ENCODE results near the gene C3orf70. TPM values are rescaled to one million over a fixed set of nuclear protein-coding genes. Genes with fewer than 3 reads are reported as not detected.

Gene C3orf70
- total and polyA plus RNA-seq, 8 donors = 2.2 to 6.3 (median 4.6) TPM

DNA sequence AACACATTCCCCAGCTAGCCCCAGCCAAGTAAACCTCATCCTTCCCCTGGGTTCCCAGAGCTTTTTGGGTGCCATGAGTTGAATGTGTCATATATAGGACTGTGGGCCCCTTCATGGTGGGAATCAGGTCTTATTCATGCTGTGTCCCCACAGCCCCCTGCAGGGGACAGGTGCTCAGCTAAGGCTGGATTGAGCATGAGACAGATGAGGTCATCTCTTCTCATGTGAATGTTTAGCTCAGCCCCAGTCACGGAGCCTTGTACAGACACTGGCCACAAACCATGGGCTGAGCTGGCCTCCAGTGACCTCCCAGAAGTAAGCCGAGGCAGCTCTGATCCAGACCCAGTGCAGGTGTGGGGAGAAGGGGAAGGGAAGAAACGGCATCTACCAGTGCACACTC is 70.7 kb downstream of the C3orf70 start:
- no peak for ATAC-seq
- no peak overlapping the region for H3K4me3 ChIP-seq

DNA sequence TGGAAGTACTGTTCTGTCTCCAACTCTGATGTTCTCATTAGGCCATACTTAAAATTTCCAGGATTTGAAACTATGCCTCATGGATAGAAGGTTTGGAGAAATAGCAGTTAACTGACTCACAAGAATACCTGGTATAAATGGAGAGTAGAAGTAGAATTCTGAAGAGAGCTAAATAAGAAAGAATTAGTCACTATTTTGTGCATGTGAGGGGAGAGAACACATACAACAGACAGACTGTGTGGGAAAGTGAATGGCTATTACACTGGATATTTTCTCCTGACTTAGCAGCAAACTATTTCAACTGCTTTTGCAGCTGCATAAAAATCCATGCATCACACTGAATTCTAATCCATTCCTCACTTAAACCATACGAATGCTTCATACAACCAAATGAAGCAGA is 71.3 kb downstream of the C3orf70 start:
- no peak overlapping the region for H3K27ac ChIP-seq
- TF ChIP-seq, protein P1, sequence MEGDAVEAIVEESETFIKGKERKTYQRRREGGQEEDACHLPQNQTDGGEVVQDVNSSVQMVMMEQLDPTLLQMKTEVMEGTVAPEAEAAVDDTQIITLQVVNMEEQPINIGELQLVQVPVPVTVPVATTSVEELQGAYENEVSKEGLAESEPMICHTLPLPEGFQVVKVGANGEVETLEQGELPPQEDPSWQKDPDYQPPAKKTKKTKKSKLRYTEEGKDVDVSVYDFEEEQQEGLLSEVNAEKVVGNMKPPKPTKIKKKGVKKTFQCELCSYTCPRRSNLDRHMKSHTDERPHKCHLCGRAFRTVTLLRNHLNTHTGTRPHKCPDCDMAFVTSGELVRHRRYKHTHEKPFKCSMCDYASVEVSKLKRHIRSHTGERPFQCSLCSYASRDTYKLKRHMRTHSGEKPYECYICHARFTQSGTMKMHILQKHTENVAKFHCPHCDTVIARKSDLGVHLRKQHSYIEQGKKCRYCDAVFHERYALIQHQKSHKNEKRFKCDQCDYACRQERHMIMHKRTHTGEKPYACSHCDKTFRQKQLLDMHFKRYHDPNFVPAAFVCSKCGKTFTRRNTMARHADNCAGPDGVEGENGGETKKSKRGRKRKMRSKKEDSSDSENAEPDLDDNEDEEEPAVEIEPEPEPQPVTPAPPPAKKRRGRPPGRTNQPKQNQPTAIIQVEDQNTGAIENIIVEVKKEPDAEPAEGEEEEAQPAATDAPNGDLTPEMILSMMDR (IDR thresholded peaks at IDR 0.05) = no peak
- H3K36me3 ChIP-seq = no peaks in the 10 kb centered on the region
- no peak overlapping the region for H3K4me3 ChIP-seq
- no peaks in the 10 kb centered on the region for H3K9me3 ChIP-seq
- no peaks in the 10 kb centered on the region for H3K4me1 ChIP-seq
- intact Hi-C loops (cut with DNase I) = no loop called here
- ATAC-seq (no peak), DNase-seq (no peak)
- H3K27me3 ChIP-seq = no peaks in the 10 kb centered on the region

More for the DNA sequence above, 70.7 kb downstream of the C3orf70 start:
- intact Hi-C loops (cut with DNase I) = no loop called here
- no peaks in the 10 kb centered on the region for H3K27me3 ChIP-seq
- no peak for DNase-seq
- H3K36me3 ChIP-seq = no peaks in the 10 kb centered on the region
- no peak overlapping the region for H3K27ac ChIP-seq
- no peaks in the 10 kb centered on the region for H3K9me3 ChIP-seq
- TF ChIP-seq, protein P1 (IDR thresholded peaks at IDR 0.05) = no peak
- H3K4me1 ChIP-seq = no peaks in the 10 kb centered on the region

DNA sequence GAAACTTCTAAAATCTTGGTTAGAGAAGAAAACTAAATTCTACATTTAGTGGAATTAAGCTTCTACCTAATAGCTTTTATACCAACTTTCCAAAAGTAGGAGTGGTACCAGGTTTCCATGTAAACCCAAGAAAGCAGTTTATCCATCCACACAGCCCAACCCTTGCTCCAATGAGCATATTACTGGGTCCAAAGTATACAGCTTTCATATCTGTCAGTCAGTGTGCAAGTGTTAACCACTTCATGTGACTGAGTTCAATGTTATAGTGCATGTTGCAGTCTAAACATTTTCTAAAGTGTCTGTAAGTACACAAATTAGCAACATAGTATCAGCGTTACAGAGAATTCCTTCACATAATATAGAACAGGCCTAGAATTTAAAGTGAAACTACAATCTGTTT is 73.2 kb downstream of the C3orf70 start:
- ATAC-seq (no peak), DNase-seq (no peak)
- no peak overlapping the region for H3K27ac ChIP-seq
- H3K9me3 ChIP-seq = no peaks in the 10 kb centered on the region
- no peaks in the 10 kb centered on the region for H3K36me3 ChIP-seq
- no peaks in the 10 kb centered on the region for H3K4me1 ChIP-seq
- TF ChIP-seq, protein P1 (IDR thresholded peaks at IDR 0.05) = no peak
- intact Hi-C loops (cut with DNase I) = no loop called here
- H3K4me3 ChIP-seq = no peak overlapping the region
- H3K27me3 ChIP-seq = no peaks in the 10 kb centered on the region

DNA sequence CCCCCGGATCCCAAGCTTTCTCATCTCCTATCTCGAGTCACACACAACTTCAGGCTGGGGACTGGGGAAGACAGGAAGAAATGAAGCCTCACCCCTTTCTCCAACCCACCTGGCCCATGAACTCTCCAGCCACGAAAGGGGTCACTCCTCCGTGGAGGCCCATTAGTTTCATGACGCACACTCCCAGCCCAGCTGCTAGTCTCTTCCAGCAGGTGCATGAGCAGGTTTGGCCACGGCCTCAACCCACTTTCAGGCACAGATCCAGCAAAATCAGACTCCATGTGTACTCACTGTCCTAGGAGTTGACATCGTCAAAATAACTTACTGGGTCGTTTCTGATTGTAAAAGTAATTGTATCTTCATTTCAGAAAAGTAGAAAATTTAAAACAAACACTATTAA is 76.6 kb downstream of the C3orf70 start:
- TF ChIP-seq, protein P1 (IDR thresholded peaks at IDR 0.05) = no peak
- H3K27ac ChIP-seq = no peak overlapping the region
- H3K36me3 ChIP-seq = no peaks in the 10 kb centered on the region
- DNase-seq (no peak), ATAC-seq (no peak)
- H3K4me3 ChIP-seq = no peak overlapping the region
- H3K27me3 ChIP-seq = no peaks in the 10 kb centered on the region
- no peaks in the 10 kb centered on the region for H3K9me3 ChIP-seq
- no peaks in the 10 kb centered on the region for H3K4me1 ChIP-seq
- intact Hi-C loops (cut with DNase I) = no loop called here

DNA sequence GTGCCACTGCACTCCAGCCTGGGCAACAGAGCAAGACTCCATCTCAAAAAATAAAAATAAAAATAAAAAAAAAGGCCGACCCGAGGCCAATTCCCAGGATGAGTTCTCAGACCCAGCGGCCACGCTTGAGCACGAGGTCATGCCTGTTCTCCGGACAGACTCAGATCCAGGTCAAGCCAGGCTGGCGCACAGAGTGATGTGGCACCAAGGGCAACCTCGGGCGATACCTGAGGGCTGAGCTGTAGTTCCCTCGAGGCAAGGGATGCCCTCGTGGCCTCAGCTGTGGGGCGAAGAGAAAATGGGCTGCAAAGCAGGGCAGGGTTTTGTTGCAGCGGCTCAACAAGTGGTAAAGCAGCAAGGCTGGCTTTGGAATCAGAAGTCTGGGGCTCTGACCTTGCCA is 77.3 kb downstream of the C3orf70 start:
- Histone ChIP-seq H3K27ac (no peak overlapping the region), H3K27me3 (no peaks in the 10 kb centered on the region), H3K9me3 (no peaks in the 10 kb centered on the region), H3K4me1 (no peaks in the 10 kb centered on the region), H3K4me3 (no peak overlapping the region), H3K36me3 (no peaks in the 10 kb centered on the region)
- ATAC-seq (no peak), DNase-seq (no peak)
- TF ChIP-seq, protein P1 (IDR thresholded peaks at IDR 0.05) = no peak
- intact Hi-C loops (cut with DNase I) = no loop called here

Measured in left lung (tissue), 10 donors.